ENCODE data around the gene STAT5B. TPM values are rescaled to one million over a fixed set of nuclear protein-coding genes. Genes with fewer than 3 reads are reported as not detected.
A peak's percentile ranks its signal among the peaks of the same experiment; 100 is the strongest.

Gene STAT5B
- total and polyA plus RNA-seq, 9 of the 15 experiments (the other 6 are each of a cell fraction or from before 2014, with no cell fraction given): 20.8 to 176 (median 92.4) TPM

- TF ChIP-seq ZBTB33 (CRISPR knock-in tag; IDR thresholded peaks at IDR 0.05) (no peak), ZNF197 (CRISPR knock-in tag; IDR thresholded peaks at IDR 0.05; ENCODE audit: low read depth) (0 out of 2 replicates have a peak, but pooled peaks have one; percentile 40), RFX1 (IDR thresholded peaks at IDR 0.05) (no peak), ZNF282 (CRISPR knock-in tag; IDR thresholded peaks at IDR 0.05) (no peak), KHSRP (IDR thresholded peaks at IDR 0.05) (peak; percentile 95), FUS (optimal IDR thresholded peaks at IDR 0.05; ENCODE audit: low read depth, low read length) (no peak), NFE2 (IDR thresholded peaks at IDR 0.05; ENCODE audit: low read depth) (peak; percentile 47; the same call in 1 of the 2 replicates), EWSR1 (IDR thresholded peaks at IDR 0.05; ENCODE audit: borderline replicate concordance, low read depth, partially characterized antibody) (no peak), ZNF778 (CRISPR knock-in tag; IDR thresholded peaks at IDR 0.05) (no peak), ZBTB26 (CRISPR knock-in tag; IDR thresholded peaks at IDR 0.05) (no peak), GATAD2B (IDR thresholded peaks at IDR 0.05; ENCODE audit: borderline replicate concordance) (0 out of 2 replicates have a peak, but pooled peaks have one; percentile 6), E2F5 (CRISPR knock-in tag; IDR thresholded peaks at IDR 0.05) (no peak), ZBTB8A (IDR thresholded peaks at IDR 0.05; ENCODE audit: partially characterized antibody) (no peak), CXXC5 (CRISPR knock-in tag; IDR thresholded peaks at IDR 0.05) (peak; percentile 20; the same call in 1 of the 2 replicates), POLR2AphosphoS2 (IDR thresholded peaks at IDR 0.05; ENCODE audit: low read length) (peak; percentile 82; the same call in 1 of the 2 replicates), ZNF764 (CRISPR knock-in tag; IDR thresholded peaks at IDR 0.05; ENCODE audit: low read depth) (no peak), ZNF699 (CRISPR knock-in tag; IDR thresholded peaks at IDR 0.05; ENCODE audit: insufficient replicate concordance) (no peak), SMAD3 (CRISPR knock-in tag; conservative IDR thresholded peaks at IDR 0.05) (0 out of 2 replicates have a peak, but pooled peaks have one; percentile 8), MAZ (CRISPR knock-in tag; conservative IDR thresholded peaks at IDR 0.05 in 1 of 2, IDR thresholded peaks at IDR 0.05 in 1 of 2) (no peak; a peak in 1 of 4 replicates), RBM15 (IDR thresholded peaks at IDR 0.05; ENCODE audit: insufficient read depth, low read length) (no peak), ZNF512 (tag; IDR thresholded peaks at IDR 0.05) (peak; percentile 61; the same call in 1 of the 2 replicates), NCOR1 (IDR thresholded peaks at IDR 0.05) (peak; percentile 89)
Observed at GRCh38 chr17:42266918-42267766, 9.0 kb downstream of the STAT5B start (continued).

All from K562 (cell line).